ENCODE measurements around the gene SF3A1.

GRCh38 chr22:30314915-30315314 lies 41.8 kb downstream of the SF3A1 start:
- TF ChIP-seq CTCF (IDR thresholded peaks at IDR 0.05; ENCODE audit: low read length) = no peak
- TF ChIP-seq EZH2phosphoT487 (IDR thresholded peaks at IDR 0.05; ENCODE audit: low read length) = no peak
